Islet precursor cell (in vitro differentiated cells): ENCODE results near the gene VPS16.
"Not testable (repeated sequence)": the region's sequence is repeated elsewhere in the genome, so short reads cannot be mapped to it uniquely, and the experiment has no call there.

Experiments used
- DNase-seq: peaks from one replicate; pipeline ENCODE4 v3.0.0-alpha.2; 2018

VPS16 gene

DNA sequence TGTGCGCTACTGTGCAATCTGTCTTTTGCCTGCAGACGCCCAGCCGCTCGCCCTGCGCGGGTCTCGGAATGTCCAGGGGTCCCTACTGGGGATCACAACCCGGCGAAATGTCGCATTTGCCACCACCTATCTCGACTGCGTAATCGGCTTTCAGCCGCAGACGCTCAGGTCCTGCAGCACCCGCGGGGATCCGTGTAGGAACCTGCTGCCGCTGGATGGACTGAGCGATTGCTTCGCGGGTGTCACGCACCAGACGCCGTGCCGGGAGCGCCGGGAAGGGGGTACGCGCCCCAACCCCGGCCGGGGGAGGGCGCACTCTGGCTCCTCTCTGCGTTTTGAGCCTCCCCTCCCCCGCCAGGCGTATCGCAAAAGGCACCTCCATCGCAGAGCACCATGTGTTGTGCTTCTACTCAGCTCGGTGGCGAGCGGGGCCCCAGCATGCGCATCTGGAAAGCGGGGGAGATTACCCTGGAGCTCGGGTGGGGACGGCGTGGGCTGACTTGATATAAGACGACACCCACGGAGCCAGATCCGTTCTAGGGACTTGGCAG is 32.0 kb downstream of the VPS16 start:
- DNase-seq: peak; percentile 69

DNA sequence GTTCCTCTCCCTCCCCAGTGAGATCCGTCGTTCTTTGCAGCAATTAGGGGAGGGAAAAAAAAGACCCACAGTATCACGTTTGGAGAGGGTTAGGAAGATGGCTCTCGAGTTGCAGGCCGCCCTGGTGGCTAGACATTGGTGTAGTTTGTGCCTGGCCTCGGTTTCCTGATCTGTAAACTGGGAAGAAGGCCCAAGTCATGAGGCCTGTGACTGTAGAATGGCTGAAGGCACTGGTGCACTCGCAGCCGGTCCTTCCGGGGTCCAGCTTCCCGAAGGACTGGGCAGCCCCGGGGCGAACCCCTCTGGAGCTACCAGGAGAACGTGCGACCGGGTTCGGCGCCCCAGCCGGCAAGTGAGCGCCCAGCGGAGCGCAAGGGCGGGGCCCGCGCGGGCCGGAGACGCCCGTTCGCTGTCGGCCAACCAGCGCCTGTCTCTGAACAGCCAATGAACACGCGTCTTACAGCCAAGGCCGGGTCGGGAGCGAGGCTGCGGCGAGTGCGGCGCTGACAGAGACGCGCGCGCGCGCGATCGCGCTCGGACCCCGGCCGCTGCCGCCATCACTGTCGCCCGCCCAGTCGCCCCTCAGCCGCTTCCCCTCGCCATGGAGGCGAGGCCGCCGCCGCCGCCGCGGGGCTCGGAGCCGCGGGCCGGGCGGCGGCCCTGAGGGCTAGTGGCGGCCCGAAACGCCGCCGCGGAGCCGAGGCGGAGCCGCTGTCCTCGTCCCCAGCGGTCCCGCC is 32.6 kb downstream of the VPS16 start, which contains the start of gene PTPRA:
Gene PTPRA (plus strand): TSS at position 472 of the 737 bp plus-strand sequence. CDS start 90,797 bp downstream, outside the sequence.
- DNase-seq: peak; percentile 96

DNA sequence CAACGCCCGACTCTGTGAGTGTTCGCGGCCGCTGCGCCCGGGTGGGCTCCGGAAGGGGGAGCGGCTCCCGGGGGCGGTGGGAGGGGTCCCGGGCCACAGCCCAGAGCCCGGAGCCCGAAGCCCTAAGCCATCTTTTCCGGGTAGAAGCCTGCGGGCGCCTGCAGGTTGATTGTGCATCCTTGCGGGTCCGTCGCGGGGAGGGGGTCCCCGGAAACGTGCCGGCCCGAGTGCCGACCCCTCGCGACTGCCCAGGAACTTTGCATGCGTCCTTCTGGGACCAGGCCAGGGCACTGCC is 33.1 kb downstream of the VPS16 start:
- DNase-seq: peak; percentile 83

DNA sequence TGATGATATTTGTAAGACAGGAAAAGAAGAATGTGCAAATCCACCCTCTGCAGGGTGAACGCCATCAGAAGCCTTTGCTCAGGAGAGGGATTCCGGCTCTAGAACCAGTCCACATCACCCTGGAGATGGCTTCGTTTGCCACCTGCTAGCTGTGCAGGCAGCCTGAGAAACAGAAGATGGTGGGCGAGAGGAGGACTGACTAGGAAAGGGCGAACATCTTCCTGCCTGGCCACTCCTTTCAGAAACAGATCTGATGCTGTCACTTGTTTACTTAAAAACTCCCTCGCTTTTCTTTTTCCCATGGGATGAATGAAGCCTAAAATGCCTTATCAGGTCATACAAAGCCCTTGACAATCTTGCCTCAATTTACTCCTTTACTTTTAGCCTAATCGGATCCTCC is 33.9 kb downstream of the VPS16 start:
- no peak for DNase-seq

DNA sequence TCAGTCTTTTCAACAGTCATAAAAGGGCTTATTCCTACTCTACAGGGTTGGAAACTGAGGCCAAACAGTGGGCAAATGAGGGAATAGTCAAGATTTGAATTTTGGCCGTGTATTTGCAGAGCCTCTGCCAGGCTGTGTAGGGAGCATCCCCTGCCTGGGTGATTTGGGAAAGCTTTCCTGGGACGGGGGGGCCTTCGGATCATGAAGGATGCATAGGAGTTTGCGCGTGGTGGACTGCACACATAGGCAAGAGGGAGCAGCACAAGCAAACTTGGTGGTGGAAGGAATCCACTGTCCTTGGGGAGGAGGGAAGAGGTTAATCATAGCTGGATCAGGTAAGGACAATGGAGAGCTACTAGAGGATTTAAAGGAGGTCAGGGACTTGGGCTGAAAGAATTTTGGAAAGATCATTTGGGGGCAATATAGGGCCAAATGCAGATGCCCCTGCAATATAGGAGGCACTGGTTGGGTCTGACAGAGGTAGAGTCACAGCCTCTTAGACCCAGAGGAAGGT is 35.2 kb downstream of the VPS16 start:
- no peak for DNase-seq

DNA sequence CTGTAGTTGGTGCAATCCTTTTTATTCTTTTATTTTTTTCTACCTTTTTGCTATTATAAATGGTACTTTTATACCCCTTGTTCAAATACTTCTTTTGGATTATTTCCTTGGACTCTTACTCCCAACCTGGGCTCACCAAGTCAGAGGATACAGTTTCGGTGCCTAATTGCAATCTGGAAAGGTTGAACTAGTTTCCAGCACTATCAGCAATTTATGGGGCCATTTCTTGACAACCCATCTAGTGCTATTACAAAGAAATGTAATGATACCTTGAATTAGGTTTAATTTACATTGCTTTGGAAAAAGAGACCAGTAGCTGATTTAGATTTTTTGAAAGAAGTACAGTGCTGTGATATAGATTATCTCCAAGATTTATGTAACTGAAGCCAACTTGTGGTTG is 38.0 kb downstream of the VPS16 start:
- DNase-seq: no peak

DNA sequence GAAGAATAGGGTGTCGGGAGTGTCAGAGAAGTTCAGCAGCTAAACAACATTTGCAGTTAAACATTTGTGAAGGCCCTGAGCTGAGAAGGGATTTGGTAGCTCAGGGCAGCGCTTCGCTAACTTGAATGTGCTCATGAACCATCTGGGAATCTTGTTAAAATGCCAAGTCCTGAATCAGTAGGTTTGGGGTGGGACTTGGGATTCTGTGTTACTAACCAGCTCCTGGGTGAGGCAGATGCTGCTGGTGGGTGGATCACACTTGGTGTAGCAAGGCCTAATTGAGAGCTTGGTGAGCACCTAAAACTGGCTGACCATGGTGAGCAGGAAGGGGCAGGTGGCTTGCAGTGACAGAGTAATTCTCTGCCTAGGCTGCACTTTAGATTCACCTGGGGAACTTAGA is 38.6 kb downstream of the VPS16 start:
- no peak for DNase-seq

DNA sequence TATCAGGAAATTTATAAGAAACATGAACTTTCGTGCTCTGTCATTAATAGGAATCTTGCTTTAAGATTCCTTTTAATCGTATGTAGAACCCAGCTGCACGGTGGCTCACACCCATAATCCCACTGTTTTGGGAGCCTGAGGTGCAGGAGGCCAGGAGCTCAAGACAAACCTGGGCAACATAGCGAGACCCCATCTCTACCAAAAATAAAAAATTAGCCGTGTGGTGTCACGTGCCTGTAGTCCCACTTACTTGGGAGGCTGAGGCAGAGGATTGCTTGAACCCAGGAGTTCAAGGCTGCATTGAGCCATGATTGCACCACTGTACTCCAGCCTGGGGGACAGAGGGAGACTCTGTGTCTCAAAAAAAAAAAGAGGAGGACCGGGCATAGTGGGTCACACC is 40.1 kb downstream of the VPS16 start:
- no peak for DNase-seq

DNA sequence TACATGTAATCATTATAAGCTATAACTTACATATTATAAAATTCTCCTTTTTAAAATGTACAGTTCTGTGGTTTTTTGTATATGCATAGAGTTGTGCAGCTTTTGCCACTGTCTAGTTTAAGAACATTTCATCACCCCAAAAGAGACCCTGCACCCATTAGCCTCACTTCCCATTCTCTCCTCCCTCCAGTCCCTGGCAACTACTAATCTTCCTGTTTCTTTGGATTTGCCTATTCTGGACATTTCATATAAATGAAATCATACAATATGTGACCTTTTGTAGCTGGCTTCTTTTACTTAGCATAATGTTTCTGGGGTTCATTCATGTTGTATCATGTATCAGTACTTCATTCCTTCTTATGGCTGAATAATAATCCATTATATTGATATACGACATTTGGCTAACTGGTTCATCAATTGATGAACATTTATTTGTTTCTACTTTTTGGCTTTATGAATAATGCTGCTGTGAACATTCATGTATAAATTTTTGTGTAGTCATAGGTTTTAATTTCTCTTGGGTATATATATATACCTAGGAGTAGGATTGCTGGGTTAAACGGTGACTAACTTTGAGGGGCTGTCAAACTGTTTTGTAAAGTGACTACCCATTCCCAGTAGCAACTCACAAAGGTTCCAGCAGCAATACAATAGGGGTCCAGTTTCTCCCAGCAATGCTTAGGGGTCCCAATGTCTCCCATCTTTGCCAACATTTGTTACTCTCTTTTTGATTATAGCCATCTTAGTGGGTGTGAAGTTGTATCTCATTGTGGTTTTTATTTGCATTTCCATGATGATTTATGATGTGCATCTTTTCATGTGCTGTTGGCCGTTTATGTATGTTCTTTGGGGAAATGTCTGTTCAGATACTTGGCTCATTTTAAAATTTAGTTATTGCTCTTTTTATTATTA is 43.4 kb downstream of the VPS16 start:
- DNase-seq: no peak

DNA sequence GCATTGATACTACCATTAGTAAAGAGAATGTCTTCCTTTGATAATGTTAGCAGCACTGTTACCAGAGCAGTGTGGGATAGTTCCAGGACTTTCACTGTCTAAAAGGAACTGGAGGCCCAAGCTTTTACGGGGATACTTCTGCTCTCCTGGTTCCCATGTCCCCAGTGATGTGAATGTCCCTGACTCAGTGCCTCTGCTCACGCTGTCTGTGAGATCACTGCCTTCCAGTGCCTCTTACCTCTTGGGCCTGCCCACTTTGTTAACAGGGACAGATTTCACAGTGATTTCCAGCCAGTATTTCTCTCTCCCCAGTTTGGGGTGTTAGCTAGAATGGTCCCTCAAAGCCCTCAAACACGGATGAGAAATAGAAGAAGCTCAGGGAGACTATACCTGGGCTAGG is 47.2 kb downstream of the VPS16 start:
- no peak for DNase-seq

DNA sequence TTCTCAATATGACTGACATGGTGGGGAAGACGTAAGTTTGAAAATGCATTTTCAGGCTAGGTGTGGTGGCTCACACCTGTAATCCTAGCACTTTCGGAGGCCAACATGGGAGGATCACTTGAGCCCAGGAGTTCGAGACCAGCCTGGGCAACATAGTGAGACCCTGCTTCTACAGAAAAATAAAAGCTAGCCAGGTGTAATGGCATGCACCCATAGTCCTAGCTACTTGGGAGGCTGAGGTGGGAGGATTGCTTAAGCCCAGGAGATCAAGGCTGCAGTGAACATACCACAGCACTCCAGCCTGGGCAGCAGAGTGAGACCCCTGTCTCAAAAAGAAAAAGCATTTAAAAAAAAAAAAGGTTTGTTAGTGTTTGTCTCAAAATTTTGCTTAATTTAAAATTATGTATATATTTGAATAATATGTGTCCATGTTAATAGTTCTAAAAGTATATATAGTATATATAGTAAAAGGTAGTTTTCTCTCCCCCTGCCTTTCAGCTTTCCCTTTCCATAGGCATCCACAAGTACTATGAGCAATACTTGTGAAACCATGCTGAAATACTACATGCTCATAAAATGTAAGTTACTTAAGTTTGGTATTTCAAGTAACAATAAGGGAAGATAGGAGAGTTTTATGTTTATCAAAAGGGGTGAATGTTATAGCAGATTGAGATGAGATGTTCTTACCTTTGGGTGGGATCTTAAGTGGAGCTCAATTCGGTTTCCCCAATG is 47.8 kb downstream of the VPS16 start:
- DNase-seq: no peak

DNA sequence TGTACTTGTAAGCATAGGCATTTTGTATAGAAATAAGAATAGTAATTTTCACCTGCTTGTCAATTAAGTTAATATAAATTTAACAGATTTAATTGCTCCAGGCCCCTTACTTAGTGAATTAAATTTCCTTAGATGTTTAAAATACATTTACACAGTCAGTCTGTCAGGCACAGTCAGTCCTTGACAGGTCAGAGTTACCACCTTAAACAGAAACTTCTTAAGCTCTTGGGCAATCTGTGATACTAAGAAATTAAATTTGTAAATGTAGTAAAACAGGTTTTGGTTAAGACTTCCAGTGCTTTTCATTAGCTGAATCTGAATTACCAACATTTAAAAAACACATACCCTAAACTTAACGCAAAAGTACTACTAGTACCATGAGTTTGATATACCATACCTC is 48.7 kb downstream of the VPS16 start:
- no peak for DNase-seq

DNA sequence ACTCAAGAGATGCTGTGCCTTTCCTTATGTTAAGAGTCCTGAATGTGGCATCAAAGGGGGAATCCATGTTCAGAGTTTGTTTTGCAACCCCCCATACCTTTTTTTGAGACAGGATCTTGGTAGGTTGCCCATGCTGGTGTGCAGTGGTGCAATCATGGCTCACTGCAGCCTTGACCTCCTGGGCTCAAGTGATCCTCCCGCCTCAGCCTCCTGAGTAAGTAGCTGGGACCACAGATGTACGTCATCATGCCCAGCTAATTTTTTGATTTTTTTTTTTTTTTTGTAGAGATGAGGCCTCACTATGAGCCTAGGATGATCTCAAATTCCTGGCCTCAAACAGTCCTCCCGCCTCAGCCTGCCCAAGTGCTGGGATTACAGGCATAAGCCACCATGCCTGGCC is 49.3 kb downstream of the VPS16 start:
- no peak for DNase-seq

DNA sequence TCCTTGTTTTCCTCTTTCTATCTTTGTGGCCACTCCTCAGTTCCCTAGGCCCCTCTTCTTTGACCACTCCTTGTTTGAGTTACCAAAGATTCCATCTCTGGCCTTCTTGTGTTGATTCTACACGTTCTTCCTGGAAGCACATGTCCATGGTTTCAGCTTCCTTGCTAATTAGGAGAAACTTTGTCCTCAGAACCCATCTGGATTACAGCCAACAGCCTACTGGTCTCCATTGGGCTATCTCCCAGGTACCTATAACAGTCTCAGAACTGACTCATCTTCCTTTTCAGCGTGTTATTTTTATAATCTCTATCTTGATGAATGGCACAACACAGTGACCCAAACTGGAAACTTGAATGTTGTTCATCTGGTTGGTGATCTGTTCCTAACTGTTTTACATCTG is 50.2 kb downstream of the VPS16 start:
- DNase-seq: no peak

DNA sequence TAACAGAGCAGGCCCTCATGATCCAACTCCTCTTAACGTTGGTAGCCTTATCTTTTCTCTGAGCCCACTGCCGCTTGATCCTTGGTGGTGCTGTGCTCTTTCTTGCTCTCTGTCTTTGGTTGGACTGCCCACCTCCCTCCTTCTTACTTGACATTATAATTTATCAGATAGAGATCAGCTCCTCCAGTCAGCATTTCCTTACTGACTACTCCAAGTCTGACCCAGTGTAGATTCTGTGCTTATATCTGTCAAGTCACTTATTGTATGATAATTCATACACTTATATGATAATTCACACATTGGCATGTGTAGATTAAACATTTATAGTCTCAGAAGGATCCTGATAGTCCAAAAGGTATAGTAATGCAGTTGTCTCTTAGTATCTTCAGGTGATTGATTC is 50.8 kb downstream of the VPS16 start:
- DNase-seq: no peak

DNA sequence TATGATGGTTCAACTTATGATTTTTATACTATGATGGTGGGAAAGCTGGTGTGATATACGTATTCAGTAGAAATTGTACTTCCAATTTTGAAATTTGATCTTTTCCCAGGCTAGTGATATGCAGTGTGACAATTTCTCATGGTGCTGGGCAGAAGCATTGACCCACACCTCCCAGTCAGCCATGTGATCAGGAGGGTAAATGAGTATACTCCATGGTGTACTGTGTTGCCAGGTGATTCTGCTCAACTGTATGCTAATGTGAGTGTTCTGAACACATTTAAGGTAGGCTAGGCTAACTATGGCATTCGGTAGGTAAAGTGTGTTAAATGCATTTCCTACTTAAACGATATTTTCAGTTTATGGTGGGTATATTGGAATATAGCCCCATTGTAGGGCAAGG is 51.8 kb downstream of the VPS16 start:
- DNase-seq: no peak

DNA sequence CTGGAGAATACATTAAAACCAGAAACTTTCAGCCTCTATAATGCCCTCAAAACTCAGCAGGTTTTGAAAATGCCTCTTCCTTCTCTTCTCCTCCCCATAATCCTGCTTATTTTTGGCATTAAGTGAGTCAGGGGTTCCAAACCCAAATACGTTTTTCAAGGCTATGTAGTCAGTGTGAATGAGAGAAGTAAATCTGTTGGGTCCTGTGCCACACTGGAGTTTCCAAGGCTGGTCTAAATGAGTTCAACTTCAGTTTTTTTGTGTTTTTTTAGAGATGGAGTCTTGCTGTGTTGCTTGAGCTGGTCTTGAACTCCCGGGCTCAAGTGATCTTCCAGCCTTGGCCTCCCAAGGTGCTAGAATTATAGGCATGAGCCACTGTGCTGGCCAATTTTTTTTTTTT is 53.7 kb downstream of the VPS16 start:
- no peak for DNase-seq

DNA sequence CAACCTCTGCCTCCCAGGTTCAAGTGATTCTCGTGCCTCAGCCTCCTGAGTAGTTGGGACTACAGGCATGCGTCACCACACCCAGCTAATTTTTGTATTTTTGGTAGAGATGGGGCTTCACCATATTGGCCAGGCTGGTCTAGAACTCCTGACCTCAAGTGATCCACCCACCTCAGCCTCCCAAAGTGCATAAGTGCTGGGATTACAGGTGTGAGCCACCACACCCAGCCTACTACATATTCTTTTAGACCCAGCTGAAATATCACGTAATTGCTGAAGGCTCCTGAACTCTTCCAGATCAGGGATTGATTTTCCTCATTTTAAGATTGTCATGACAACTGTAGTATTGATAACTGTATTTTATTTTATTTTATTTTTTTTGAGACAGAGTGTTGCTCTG is 54.6 kb downstream of the VPS16 start:
- DNase-seq: not testable (repeated sequence)

DNA sequence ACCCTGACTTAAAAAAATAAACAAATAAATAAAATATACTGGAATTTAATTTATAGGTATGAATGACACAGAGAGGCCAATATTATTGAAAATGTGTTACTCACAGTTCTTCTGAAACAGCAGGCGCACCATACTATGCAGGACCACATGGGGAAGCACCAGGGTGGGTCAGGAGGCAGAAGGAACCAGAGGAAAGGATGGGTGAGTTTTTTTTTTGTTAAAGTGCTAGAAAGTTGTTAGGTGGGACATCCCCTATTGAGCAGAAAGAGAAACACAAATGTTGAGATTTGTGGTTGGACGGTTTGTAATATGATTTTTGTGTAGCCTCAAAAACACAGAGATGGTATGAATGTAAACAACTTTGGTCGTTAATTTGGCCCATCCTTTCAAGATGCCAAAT is 58.7 kb downstream of the VPS16 start:
- no peak for DNase-seq

DNA sequence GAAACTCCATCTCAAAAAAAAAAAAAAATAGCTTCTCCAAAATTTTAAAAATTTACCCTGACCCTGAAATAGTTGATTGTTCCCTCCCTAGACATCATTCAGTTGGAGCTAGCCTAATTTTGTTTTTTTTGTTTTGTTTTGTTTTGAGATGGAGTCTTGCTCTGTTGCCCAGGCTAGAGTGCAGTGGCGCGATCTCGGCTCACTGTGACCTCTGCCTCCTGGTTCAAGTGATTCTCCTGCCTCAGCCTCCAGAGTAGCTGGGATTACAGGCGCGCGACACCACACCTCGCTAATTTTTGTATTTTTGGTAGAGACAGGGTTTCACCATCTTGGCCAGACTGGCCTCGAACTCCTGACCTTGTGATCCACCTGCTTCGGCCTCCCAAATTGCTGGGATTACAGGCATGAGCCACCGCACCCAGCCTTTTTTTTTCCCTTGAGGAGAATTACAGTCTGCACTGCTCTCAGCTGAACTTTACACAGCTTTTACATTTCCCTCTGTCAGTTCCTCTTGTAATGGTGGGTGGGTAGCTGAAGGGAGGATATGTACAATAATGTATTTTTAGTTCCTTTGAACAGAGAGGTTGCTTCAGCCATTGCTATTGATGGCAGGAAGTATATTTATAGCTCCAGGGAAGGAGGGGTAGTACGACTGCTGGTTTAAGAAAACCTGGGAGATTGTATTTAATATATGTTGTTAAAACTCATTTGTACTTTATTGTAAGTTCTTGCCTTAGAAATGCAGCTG is 60.5 kb downstream of the VPS16 start:
- no peak for DNase-seq

DNA sequence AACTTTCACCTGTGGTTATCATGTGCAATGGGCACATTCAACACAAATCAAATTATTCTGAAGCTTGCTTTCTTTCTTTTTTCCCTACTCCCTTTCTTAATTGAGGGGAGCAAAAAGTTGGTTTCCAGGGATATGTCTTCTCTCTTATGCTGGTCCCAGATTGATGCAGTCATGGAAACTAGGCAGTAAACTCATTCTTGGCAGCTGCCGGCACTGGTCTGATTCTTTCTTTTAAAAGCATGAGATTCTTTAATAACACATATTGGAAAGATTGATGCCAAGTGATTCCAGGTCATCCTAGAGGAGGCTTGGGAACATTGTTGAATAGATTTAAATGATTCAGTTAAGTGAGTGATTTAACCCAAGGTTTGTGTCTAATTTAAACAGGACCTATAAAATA is 61.7 kb downstream of the VPS16 start:
- no peak for DNase-seq

DNA sequence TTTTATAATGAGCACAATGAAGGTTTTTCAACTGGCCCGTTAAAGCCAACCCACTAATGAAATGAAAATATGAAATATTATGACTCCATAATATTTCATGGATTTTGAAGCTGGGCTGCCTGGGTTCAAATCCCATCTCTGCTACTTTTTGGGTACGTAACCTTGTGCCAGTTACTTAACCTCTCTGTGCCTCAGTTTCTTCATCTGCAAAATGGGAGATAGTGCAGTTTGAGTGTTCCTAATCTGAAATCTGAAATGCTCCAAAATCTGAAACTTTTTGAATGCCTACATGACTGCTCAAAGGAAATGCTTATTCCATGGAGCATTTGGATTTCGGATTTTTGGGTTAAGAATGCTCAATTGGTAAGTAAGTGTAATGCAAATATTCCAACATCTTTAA is 62.3 kb downstream of the VPS16 start:
- DNase-seq: no peak
